ENCODE data around the gene PEX26.

- TF ChIP-seq GATA2 (IDR thresholded peaks at IDR 0.05; ENCODE audit: low read depth, low read length) (no peak), GATA3 (IDR thresholded peaks at IDR 0.05; ENCODE audit: low read depth, low read length) (no peak)
Measured at GRCh38 chr22:18114976-18115652, 37.3 kb downstream of the PEX26 start.

All from SH-SY5Y (cell line).